Choroid plexus epithelial cell (primary cell): ENCODE measurements around the gene C1orf185.
"Not testable (repeated sequence)": the region's sequence is repeated elsewhere in the genome, so short reads cannot be mapped to it uniquely, and the experiment has no call there.

ENCODE experiments used
- DNase-seq: peaks from one replicate; pipeline ENCODE4 v3.0.0-alpha.2; 2010; ENCODE audit warnings: low read depth
- H3K4me3 ChIP-seq: 2 replicates; pipeline ENCODE4 v1.5.1; 2011; ENCODE audit warnings: low read depth, mild to moderate bottlenecking, control low read depth, low read length, moderate library complexity
- CTCF ChIP-seq: conservative IDR thresholded peaks from 2 replicates; pipeline ENCODE4 v1.5.1; 2011; ENCODE audit warnings: low read depth, mild to moderate bottlenecking, control low read depth, inconsistent platforms, low read length, moderate library complexity

Gene C1orf185

GRCh38 chr1:51131185-51131584 is 29.2 kb downstream of the C1orf185 start:
- no peak overlapping the region for H3K4me3 ChIP-seq
- no peak for DNase-seq
- no peak for TF ChIP-seq CTCF

- TF ChIP-seq CTCF, result no peak
- DNase-seq, result no peak
- H3K4me3 ChIP-seq, result no peak overlapping the region
Observed at GRCh38 chr1:51133045-51133444, 31.0 kb downstream of the C1orf185 start.

GRCh38 chr1:51137696-51138095 is 35.7 kb downstream of the C1orf185 start:
- DNase-seq, H3K4me3 ChIP-seq: not testable (repeated sequence)

GRCh38 chr1:51139474-51139873 is 37.4 kb downstream of the C1orf185 start:
- peak; percentile 8 for DNase-seq
- no peak for TF ChIP-seq CTCF
- H3K4me3 ChIP-seq, result no peak overlapping the region

GRCh38 chr1:51147394-51147793 is 45.4 kb downstream of the C1orf185 start:
- TF ChIP-seq CTCF, result no peak
- no peak for DNase-seq
- H3K4me3 ChIP-seq, result no peak overlapping the region

- no peak for TF ChIP-seq CTCF
- no peak for DNase-seq
Observed at GRCh38 chr1:51154776-51155175, 52.7 kb downstream of the C1orf185 start.

GRCh38 chr1:51156752-51157151 is 54.7 kb downstream of the C1orf185 start:
- no peak overlapping the region for H3K4me3 ChIP-seq
- DNase-seq, result no peak
- TF ChIP-seq CTCF, result no peak

More at GRCh38 chr1:51154776-51155175, 52.7 kb downstream of the C1orf185 start:
- no peak overlapping the region for H3K4me3 ChIP-seq

- no peak overlapping the region for H3K4me3 ChIP-seq
- no peak for TF ChIP-seq CTCF
- DNase-seq, result no peak
Observed at GRCh38 chr1:51157395-51157794, 55.4 kb downstream of the C1orf185 start.
